RWPE2 (cell line): ENCODE data around the gene FRMD3.

ENCODE experiments used
- ATAC-seq: fragments of 200-7000 bp; cut with Tn5 transposase; 3 replicates; pipeline ENCODE4 v1.9.1; 2021; ENCODE audit warnings: low read depth
- DNase-seq: peaks from one replicate; pipeline ENCODE4 v3.0.0-alpha.2; 2020; ENCODE audit warnings: low spot score
- H3K27ac ChIP-seq: fragments of 450-650 bp; 2 replicates; pipeline ENCODE4 v1.5.1; 2017; ENCODE audit warnings: mild to moderate bottlenecking; ENCODE audit not compliant: poor library complexity, severe bottlenecking
- H3K27me3 ChIP-seq: fragments of 250-450 bp; sonication (Bioruptor Pico); 2 replicates; pipeline ENCODE4 v1.5.1; 2021; ENCODE audit warnings: mild to moderate bottlenecking, moderate library complexity; ENCODE audit not compliant: insufficient read depth, poor library complexity, severe bottlenecking
- H3K36me3 ChIP-seq: fragments of 250-450 bp; sonication (Bioruptor Pico); 2 replicates; pipeline ENCODE4 v1.5.1; 2020; ENCODE audit warnings: low read depth, mild to moderate bottlenecking, moderate library complexity
- H3K4me1 ChIP-seq: fragments of 250-450 bp; sonication (Bioruptor Pico); 2 replicates; pipeline ENCODE4 v1.5.1; 2021; ENCODE audit warnings: mild to moderate bottlenecking, moderate library complexity; ENCODE audit not compliant: insufficient read depth, poor library complexity, severe bottlenecking
- H3K4me3 ChIP-seq: fragments of 250-450 bp; sonication (Bioruptor Pico); 2 replicates; pipeline ENCODE4 v1.5.1; 2021; ENCODE audit warnings: mild to moderate bottlenecking, moderate library complexity; ENCODE audit not compliant: severe bottlenecking
- H3K9me3 ChIP-seq: fragments of 250-450 bp; sonication (Bioruptor Pico); 2 replicates; pipeline ENCODE4 v1.5.1; 2021; ENCODE audit warnings: mild to moderate bottlenecking, moderate library complexity; ENCODE audit not compliant: severe bottlenecking
- CTCF ChIP-seq: fragments of 450-650 bp; IDR thresholded peaks from one replicate; pipeline ENCODE4 v1.5.1; 2017; ENCODE audit warnings: mild to moderate bottlenecking, moderate library complexity; ENCODE audit not compliant: poor library complexity, severe bottlenecking

FRMD3 gene

GRCh38 chr9:83218411-83219090 is 319.6 kb downstream of the FRMD3 start:
- ATAC-seq (no peak), DNase-seq (no peak)
- Histone ChIP-seq H3K27me3 (no peaks in the 10 kb centered on the region), H3K36me3 (no peaks in the 10 kb centered on the region), H3K27ac (no peak overlapping the region), H3K9me3 (no peaks in the 10 kb centered on the region), H3K4me1 (peaks cover 7% of the 10 kb centered on the region), H3K4me3 (no peak overlapping the region)
- no peak for TF ChIP-seq CTCF

DNA sequence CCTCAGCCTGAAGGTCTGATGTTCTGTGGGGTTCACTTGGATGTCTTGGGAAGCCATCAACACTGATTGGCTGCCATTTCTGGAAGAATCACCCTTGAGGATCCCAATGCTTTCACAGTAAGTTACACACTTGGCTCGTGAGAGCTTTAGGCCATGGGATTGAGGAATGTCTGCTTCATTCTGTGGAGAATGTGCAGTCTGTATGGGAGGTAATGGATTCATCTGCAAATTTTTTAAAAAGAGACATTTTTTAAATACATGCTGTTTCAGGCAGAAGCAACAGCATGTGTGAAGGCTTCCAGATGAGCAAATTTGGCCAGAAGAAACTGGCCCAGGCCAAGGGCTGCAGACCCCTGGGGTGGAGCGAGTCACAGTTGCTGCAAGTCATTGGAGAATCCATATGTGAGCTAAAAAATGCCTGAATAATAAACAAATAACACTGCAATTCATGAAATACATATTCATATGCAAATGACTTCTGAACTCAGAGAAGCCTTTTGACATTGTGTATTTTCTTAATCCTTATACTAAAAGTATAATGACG is 328.9 kb downstream of the FRMD3 start:
- H3K4me1 ChIP-seq = no peaks in the 10 kb centered on the region
- no peak for TF ChIP-seq CTCF
- H3K36me3 ChIP-seq = no peaks in the 10 kb centered on the region
- ATAC-seq (no peak), DNase-seq (no peak)
- H3K9me3 ChIP-seq = no peaks in the 10 kb centered on the region
- no peak overlapping the region for H3K4me3 ChIP-seq
- H3K27ac ChIP-seq = no peak overlapping the region
- no peaks in the 10 kb centered on the region for H3K27me3 ChIP-seq

DNA sequence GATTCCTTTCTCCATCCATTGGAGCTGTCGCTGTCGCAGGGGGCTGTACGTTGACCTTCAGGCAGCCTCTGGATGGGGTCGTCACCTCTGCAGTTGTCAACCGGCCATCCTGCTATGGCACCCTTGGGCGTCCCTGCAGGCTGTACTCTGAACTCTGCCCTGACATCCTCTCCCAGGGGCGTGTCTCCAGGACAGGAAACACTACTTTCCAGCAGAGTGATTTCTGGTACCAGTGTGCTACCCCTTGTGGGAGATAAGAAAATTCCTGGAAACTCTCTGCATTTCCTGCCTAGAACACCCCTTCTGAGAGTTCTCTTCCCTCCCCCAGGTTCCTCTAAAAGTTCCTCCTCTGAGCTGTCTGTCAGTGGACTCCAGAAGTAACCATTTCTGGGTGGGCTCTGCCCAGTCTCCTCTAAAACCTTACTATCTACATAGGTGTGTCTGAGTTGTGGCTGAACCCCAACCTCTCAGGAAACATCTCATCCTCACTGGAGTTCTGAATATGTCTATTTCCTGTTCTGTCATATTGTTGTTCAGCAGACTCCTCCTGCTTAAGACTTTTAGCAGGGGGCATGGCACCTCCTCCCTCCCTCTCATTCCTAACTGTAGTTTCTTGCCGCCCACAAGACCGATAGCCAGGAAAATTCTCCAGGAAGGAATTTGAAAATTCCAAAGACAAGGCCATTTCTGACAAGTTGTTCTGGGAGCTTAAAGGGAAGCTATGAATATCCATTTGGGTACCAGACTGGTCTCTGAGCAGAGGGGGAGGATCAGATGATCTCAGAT is 329.9 kb downstream of the FRMD3 start:
- no peaks in the 10 kb centered on the region for H3K36me3 ChIP-seq
- H3K4me1 ChIP-seq = no peaks in the 10 kb centered on the region
- ATAC-seq = no peak
- H3K27me3 ChIP-seq = no peaks in the 10 kb centered on the region
- H3K27ac ChIP-seq = no peak overlapping the region
- TF ChIP-seq CTCF = no peak
- H3K4me3 ChIP-seq = no peak overlapping the region
- no peak for DNase-seq
- H3K9me3 ChIP-seq = no peaks in the 10 kb centered on the region

DNA sequence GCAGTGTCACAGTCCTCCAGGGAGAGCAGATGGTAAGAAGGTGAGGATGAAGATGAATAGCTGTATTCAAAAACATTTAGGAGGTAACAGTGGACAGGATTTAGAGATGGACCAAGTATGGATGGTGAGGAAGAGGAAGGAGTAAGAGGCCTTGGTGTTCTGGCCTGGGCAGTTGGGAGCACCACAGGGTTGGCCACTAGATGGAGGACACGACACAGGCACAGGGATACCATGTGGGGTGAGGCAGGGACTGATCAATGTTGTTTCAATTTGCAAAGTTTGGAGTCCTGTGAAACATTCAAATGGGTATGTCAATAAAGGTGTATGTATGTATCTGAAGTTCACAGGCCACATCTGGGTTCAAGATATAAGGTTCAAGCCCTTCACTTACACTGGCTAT is 334.2 kb downstream of the FRMD3 start:
- no peak for TF ChIP-seq CTCF
- ATAC-seq = no peak
- H3K4me3 ChIP-seq = no peak overlapping the region
- no peaks in the 10 kb centered on the region for H3K27me3 ChIP-seq
- no peaks in the 10 kb centered on the region for H3K36me3 ChIP-seq
- no peaks in the 10 kb centered on the region for H3K9me3 ChIP-seq
- H3K27ac ChIP-seq = no peak overlapping the region
- no peaks in the 10 kb centered on the region for H3K4me1 ChIP-seq
- no peak for DNase-seq

- TF ChIP-seq CTCF = no peak
- H3K4me1 ChIP-seq = no peaks in the 10 kb centered on the region
- DNase-seq (no peak), ATAC-seq (no peak)
- no peak overlapping the region for H3K4me3 ChIP-seq
- no peaks in the 10 kb centered on the region for H3K36me3 ChIP-seq
- peaks cover 14% of the 10 kb centered on the region for H3K27me3 ChIP-seq
- H3K27ac ChIP-seq = no peak overlapping the region
- no peaks in the 10 kb centered on the region for H3K9me3 ChIP-seq
Observed at GRCh38 chr9:83200531-83200930, 337.7 kb downstream of the FRMD3 start.
